HepG2 (cell line): ENCODE results near the gene IL16. TPM values are rescaled to one million over a fixed set of nuclear protein-coding genes. Genes with fewer than 3 reads are reported as not detected.
A peak's percentile ranks its signal among the peaks of the same experiment; 100 is the strongest.

Source experiments
- ATAC-seq: fragments of 200-7000 bp; cut with Tn5 transposase; 3 replicates; pipeline ENCODE4 v1.9.1; 2020; ENCODE audit warnings: mild to moderate bottlenecking, moderate library complexity
- BruUV-seq: library from RNA; stranded (reverse); fragments of 400-500 nt; replicated peaks from 2 replicates; lab custom pipeline; 2021; lab: Mats Ljungman, UMichigan
- CTCF ChIA-PET: fragments of 300-600 bp; formaldehyde crosslinking; extraction: SDS; loops from one replicate; lab custom pipeline; 2021; ENCODE audit warnings: low total read pairs, inconsistent platforms, low intra/inter-chr PET ratio; lab: Yijun Ruan, JAX
- POLR2A ChIA-PET: fragments of 350-600 bp; sonication (Branson Sonifier 250); formaldehyde crosslinking; loops from one replicate; lab custom pipeline; 2020; ENCODE audit warnings: antibody characterized with exemption, inconsistent platforms; lab: Yijun Ruan, JAX
- DNase-seq: peaks from one replicate; pipeline ENCODE4 v3.0.0-alpha.2; 2015; ENCODE audit warnings: low spot score
- FAIRE-seq: peaks from 3 replicates; lab custom pipeline; 2011; peaks lifted over from hg19 to GRCh38; lab: Jason Lieb, UNC
- H2AFZ ChIP-seq: one replicate; pipeline ENCODE4 v1.6.1; 2011; ENCODE audit warnings: low read length, inconsistent platforms
- H3K27ac ChIP-seq: fragments of 300-600 bp; 3 replicates; pipeline ENCODE4 v1.8.0; 2011; ENCODE audit warnings: mixed run types, mild to moderate bottlenecking, mixed read lengths, low read length, inconsistent platforms; ENCODE audit not compliant: insufficient read depth; ENCODE audit errors: extremely low read length
- H3K27me3 ChIP-seq, 2 experiments: fragments of 200-600 bp in 1 of 2; 2 replicates in 1 of 2; 3 replicates in 1 of 2; pipeline versions ENCODE4 v1.6.0 to v1.8.0; 2011; ENCODE audit warnings: low read length in 2 of 2, mild to moderate bottlenecking in 2 of 2, moderate library complexity in 2 of 2, inconsistent platforms in 1 of 2; ENCODE audit not compliant: insufficient read depth in 2 of 2, control insufficient read depth in 1 of 2
- H3K36me3 ChIP-seq, 2 experiments: fragments of 200-600 bp in 1 of 2; replicated peaks in 1 of 2; 2 replicates in 1 of 2; 3 replicates in 1 of 2; pipeline versions ENCODE4 v1.5.1 to v1.8.0; 2011; ENCODE audit warnings: low read length in 2 of 2, inconsistent platforms in 1 of 2; ENCODE audit not compliant: insufficient read depth in 2 of 2, control insufficient read depth in 1 of 2
- H3K4me1 ChIP-seq: 2 replicates; pipeline ENCODE4 v1.5.1; 2012; ENCODE audit warnings: low read length, inconsistent platforms; ENCODE audit not compliant: insufficient read depth
- H3K4me2 ChIP-seq: 2 replicates; pipeline ENCODE4 v1.6.0; 2011; ENCODE audit warnings: low read depth, low read length, inconsistent platforms
- H3K4me3 ChIP-seq, 3 experiments: fragments of 200-600 bp in 1 of 3; sonication (generic), shearing (Covaris generic) in 1 of 3; replicated peaks in 1 of 3; 2 replicates each; pipeline ENCODE4 v1.5.1; 2011 to 2016; ENCODE audit warnings: low read length in 3 of 3, inconsistent platforms in 2 of 3, low read depth in 2 of 3, mild to moderate bottlenecking in 2 of 3, control low read depth in 1 of 3, mixed read lengths in 1 of 3; ENCODE audit not compliant: insufficient read depth in 1 of 3
- H3K79me2 ChIP-seq: one replicate; pipeline ENCODE4 v1.6.1; 2011; ENCODE audit warnings: low read length, inconsistent platforms; ENCODE audit not compliant: insufficient read depth
- H3K9ac ChIP-seq: 2 replicates; pipeline ENCODE4 v1.6.0; 2011; ENCODE audit warnings: mild to moderate bottlenecking, low read depth, low read length, inconsistent platforms; ENCODE audit not compliant: insufficient read depth
- H3K9me3 ChIP-seq: 2 replicates; pipeline ENCODE4 v1.5.1; 2012; ENCODE audit warnings: mild to moderate bottlenecking, low read length
- H4K20me1 ChIP-seq: 2 replicates; pipeline ENCODE4 v1.6.0; 2011; ENCODE audit warnings: inconsistent platforms, mild to moderate bottlenecking, low read length, moderate library complexity; ENCODE audit not compliant: insufficient read depth
- MAFF ChIP-seq: IDR thresholded peaks from 2 replicates; pipeline ENCODE4 v1.6.1; 2011; ENCODE audit warnings: low read depth, low read length, improper control_type of control experiment
- MAFG ChIP-seq: sonication (generic); formaldehyde crosslinking; IDR thresholded peaks from 2 replicates; pipeline ENCODE4 v1.5.1; 2020; ENCODE audit warnings: mild to moderate bottlenecking, missing genetic modification reagents
- MAFK ChIP-seq, 2 experiments: IDR thresholded peaks in 1 of 2; conservative IDR thresholded peaks in 1 of 2; 2 replicates each; pipeline ENCODE4 v1.6.1; 2011; ENCODE audit warnings: improper control_type of control experiment in 2 of 2, low read length in 2 of 2
- MYC ChIP-seq: sonication (generic); formaldehyde crosslinking; IDR thresholded peaks from 2 replicates; pipeline ENCODE4 v1.9.0; 2021; ENCODE audit warnings: missing genetic modification reagents, borderline replicate concordance
- NFE2 ChIP-seq: sonication (generic); formaldehyde crosslinking; IDR thresholded peaks from 2 replicates; pipeline ENCODE4 v1.4.0; 2020; ENCODE audit warnings: missing genetic modification reagents
- PAWR ChIP-seq: sonication (generic); formaldehyde crosslinking; IDR thresholded peaks from 2 replicates; pipeline ENCODE4 v1.4.0; 2020; ENCODE audit warnings: missing genetic modification reagents, mild to moderate bottlenecking, borderline replicate concordance
- POLR2AphosphoS2 ChIP-seq: IDR thresholded peaks from 2 replicates; pipeline ENCODE4 v1.6.1; 2011; ENCODE audit warnings: low read depth, low read length, improper control_type of control experiment
- POLR2G ChIP-seq: fragments of 200-400 bp; formaldehyde crosslinking; IDR thresholded peaks from 2 replicates; pipeline ENCODE4 v1.6.1; 2018; ENCODE audit warnings: mild to moderate bottlenecking, low read depth, low read length, moderate library complexity
- ZNF124 ChIP-seq: sonication (generic); formaldehyde crosslinking; IDR thresholded peaks from 2 replicates; pipeline ENCODE4 v1.4.0; 2020; ENCODE audit warnings: missing genetic modification reagents
- ZNF598 ChIP-seq: sonication (generic); formaldehyde crosslinking; IDR thresholded peaks from 2 replicates; pipeline ENCODE4 v1.5.1; 2020; ENCODE audit warnings: mild to moderate bottlenecking, missing genetic modification reagents, borderline replicate concordance
- WGBS: methylation state at CpG from one replicate; pipeline ENCODE4 v1.1.6; 2017; ENCODE audit warnings: low lambda C conversion rate; 5-methylcytosine and 5-hydroxymethylcytosine counted together
- in situ Hi-C: cut with HindIII; loops from 2 replicates; pipeline ENCODE4 v1.10.0; 2017; ENCODE audit warnings: low pct_unique_long_range_greater_than_20kb; ENCODE audit not compliant: extremely low pct_ligation_motif_present
- intact Hi-C: fragments of 100-400 bp; cut with micrococcal nuclease; formaldehyde crosslinking; loops from one replicate; pipeline ENCODE4 v1.10.0; 2022; ENCODE audit not compliant: unreplicated experiment
- polyA plus RNA-seq, 8 experiments: library from polyadenylated mRNA; depleted of rRNA in 3 of 8; stranded (reverse) in 7 of 8; unstranded in 1 of 8; fragments of >200 nt; fragmentation: Illumina TruSeq in 4 of 8; extraction: Trizol in 4 of 8; gene quantifications; 2 replicates each; pipeline versions ENCODE4 v1.2.1 to v1.2.3, GENCODE V29; 2011 to 2016; ENCODE audit warnings: low read depth in 4 of 8, missing spikeins in 1 of 8, mixed read lengths in 1 of 8; ENCODE audit not compliant: insufficient read depth in 1 of 8
- total RNA-seq, 5 experiments: library from RNA; depleted of rRNA; stranded (reverse); fragments of >200 nt; fragmentation: Illumina TruSeq; extraction: Trizol; gene quantifications; 2 replicates each; pipeline ENCODE4 v1.2.3, GENCODE V29; 2016; ENCODE audit warnings: low read depth in 1 of 5

Gene IL16
- total and polyA plus RNA-seq, 2 of the 13 experiments (the other 11 are each of a cell fraction or from before 2014, with no cell fraction given): 0.03 TPM; not detected in 1

DNA sequence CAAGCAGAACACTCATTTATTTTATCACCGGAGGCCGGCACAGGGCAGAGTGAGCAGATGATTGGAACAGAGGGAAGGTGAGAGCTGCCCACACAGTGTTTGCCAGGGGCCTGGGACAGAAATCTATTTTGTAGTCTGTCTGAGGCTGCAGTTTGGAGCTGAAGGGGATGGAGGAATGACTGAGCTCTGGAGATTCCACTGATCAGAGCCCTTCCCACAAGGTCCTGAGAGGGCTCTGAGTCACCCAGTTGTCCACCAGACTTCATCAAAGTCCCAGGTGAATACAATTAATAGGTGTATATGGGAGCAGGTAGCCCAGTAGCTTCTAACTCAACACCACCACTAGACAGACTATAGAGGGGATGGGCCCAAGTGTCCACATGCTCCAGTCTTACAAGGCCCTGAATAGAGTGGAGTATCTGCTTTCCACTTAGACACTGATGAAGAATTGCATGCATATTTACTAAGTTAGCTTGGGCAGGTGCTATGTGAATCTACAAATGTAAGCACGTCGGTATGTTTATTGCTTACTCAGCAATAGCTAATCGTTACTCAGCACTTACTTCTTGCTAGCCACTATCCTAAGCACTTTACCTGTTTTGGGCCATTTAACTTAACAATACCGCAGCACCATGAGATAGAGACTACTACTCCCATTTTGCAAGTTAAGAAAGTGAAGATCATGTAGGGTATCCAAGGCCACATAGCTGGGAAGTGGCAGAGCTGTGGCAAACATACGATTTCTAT is 130.0 kb downstream of the IL16 start:
- Histone ChIP-seq H2AFZ (no peak overlapping the region), H3K9ac (no peak overlapping the region), H3K27me3 (no peaks in the 10 kb centered on the region), H3K4me3 (no peak overlapping the region), H3K79me2 (no peaks in the 10 kb centered on the region), H3K36me3 (no peaks in the 10 kb centered on the region), H3K27ac (no peak overlapping the region), H3K9me3 (no peaks in the 10 kb centered on the region), H3K4me1 (peaks cover 28% of the 10 kb centered on the region), H3K4me2 (no peak overlapping the region), H4K20me1 (no peaks in the 10 kb centered on the region)
- FAIRE-seq (no peak), DNase-seq (no peak), ATAC-seq (no peak)
- BruUV-seq: no TSS peak
- intact Hi-C loops (no loop called here), in situ Hi-C loops (no loop called here)
- ChIA-PET CTCF (no interaction called here), POLR2A (no interaction called here)
- WGBS: 80% methylated on average over 7 of the region's 7 CpGs
- TF ChIP-seq POLR2AphosphoS2: no peak
- TF ChIP-seq MAFG (CRISPR knock-in tag): peak; percentile 17; the same call in 1 of the 2 replicates
- no peak for TF ChIP-seq PAWR (CRISPR knock-in tag)
- no peak for TF ChIP-seq ZNF598
- TF ChIP-seq MAFF: peak; percentile 99
- peak; percentile 98 to 99 for TF ChIP-seq MAFK (conservative IDR thresholded peaks at IDR 0.05 in 1 of 2, IDR thresholded peaks at IDR 0.05 in 1 of 2; ENCODE audit: low read length in 2 of 2)
- TF ChIP-seq POLR2G: no peak

DNA sequence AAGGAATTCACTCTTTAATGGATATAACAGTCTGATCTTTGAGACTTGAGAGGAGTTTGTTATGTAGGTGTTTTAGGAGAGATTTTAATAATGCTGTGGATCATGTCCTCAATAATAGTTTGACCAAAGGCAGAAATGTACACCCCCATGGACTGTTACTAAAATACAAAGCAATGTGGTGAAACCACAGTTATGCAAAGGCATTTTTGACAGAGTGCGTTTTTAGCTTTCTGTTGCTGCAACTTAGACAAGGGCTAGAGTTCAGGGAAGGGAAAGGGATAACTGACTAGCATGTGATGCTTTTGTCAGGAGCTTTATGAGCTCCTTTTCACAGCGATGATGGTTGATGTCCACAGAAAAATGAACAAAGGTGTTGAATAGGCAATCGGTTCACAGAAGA is 130.8 kb downstream of the IL16 start:
- no peaks in the 10 kb centered on the region for H3K36me3 ChIP-seq
- no peaks in the 10 kb centered on the region for H3K27me3 ChIP-seq
- H3K27ac ChIP-seq: no peak overlapping the region
- no peak overlapping the region for H2AFZ ChIP-seq
- DNase-seq: no peak
- TF ChIP-seq NFE2 (CRISPR knock-in tag) (no peak), ZNF124 (CRISPR knock-in tag) (no peak), MYC (CRISPR knock-in tag) (no peak)
- in situ Hi-C loops (no loop called here), intact Hi-C loops (no loop called here)
- no peak overlapping the region for H3K4me2 ChIP-seq
- no peak for FAIRE-seq
- CTCF ChIA-PET: no interaction called here
- WGBS: 34% methylated on average over 3 of the region's 3 CpGs
- BruUV-seq: no TSS peak
- H3K9me3 ChIP-seq: no peaks in the 10 kb centered on the region
- H4K20me1 ChIP-seq: no peaks in the 10 kb centered on the region
- no peak overlapping the region for H3K9ac ChIP-seq
- H3K4me1 ChIP-seq: peaks cover 23% of the 10 kb centered on the region
- H3K79me2 ChIP-seq: no peaks in the 10 kb centered on the region
- H3K4me3 ChIP-seq: no peak overlapping the region
- POLR2A ChIA-PET: no interaction called here
- no peak for ATAC-seq
